NCI-H2171 (cell line): ENCODE results near the gene ZNF618.
"Not testable (repeated sequence)": the region's sequence is repeated elsewhere in the genome, so short reads cannot be mapped to it uniquely, and the experiment has no call there.

Source experiments
- DNase-seq: peaks from one replicate; lab custom pipeline; 2025; lab: John Stamatoyannopoulos, UW

The ZNF618 gene

GRCh38 chr9:114026335-114026734, 150.2 kb downstream of the ZNF618 start:
- no peak for DNase-seq

DNA sequence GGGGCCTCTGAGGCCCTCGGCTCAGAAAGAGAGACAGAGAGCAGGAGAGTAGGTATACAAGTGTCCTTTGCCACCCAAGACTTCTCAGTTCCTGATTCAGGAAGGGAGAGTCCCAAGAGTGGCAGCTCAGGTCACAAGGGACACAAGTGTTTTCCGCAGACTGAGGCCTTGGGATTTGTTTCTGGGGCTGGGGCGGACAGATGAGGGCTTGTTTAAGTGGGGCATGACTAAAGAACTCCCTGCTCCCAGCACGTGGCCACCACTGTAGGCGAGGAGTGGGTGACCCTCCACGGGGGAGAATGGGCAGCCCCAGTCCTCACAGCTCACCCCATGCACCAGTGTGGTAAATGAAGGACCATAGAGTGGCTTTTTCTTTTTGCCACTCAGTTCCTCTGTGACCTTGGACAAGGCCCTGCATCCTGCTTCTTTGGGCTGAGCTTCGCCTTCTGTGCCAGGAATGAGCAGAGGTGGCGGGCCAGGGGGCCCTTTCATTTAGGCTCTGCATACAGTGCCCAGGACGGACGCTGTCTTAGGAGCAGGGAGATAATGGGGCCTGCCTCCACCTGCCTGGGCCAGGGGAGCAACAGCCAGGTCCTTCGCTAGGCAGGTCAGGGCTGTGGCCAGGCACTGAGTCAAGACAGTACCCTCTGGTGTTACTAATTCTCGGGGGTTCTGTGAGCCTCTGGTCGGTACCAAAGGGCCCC, 151.2 kb downstream of the ZNF618 start:
- no peak for DNase-seq

DNA sequence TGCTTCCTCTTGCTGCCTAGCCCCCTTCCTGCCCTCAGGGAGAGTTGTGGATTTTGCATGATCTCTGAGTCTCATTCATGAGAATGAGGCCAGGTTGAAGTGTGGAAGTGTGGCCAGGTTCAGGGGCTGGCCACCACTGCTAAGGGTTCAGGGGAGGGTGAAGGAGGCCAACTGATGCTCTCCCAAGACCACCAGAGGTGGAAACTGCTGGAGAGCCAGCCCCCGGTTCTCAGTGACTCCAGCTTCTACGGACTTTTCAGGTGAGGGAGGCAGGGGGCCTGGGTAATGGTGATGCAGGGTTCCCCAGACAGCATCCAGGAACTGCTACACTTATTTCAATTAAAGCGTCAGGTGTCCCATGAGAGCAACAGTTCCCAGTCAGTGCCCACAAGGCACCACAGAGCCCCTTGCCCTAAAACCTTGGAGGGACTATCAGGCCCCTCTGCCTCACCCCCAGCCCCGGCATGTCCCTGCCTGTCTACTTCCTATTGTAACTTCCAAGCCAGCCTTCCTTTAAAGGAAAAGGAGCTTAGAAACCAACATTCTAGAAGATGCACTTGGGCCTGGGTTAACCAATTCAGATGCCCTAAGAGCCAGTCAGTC, 151.9 kb downstream of the ZNF618 start:
- DNase-seq: no peak

DNA sequence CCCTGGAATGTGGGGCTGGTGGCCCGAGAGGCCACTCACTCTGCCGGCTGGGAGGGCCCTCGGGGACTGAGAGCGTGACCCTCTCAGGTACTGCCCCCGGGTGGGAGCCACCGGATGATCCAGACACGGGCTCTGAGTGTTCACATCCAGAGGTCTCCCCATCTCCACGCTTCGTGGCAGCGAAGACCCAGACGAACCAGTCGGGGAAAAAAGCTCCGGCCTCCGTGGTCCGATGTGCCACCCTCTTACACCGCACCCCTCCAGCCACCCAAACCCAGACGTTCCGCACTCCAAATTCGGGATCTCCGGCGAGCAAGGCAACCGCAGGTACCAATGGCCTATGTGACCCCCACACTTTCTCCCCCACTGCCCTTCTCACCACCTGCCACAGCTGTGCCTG, 152.5 kb downstream of the ZNF618 start:
- DNase-seq: no peak

DNA sequence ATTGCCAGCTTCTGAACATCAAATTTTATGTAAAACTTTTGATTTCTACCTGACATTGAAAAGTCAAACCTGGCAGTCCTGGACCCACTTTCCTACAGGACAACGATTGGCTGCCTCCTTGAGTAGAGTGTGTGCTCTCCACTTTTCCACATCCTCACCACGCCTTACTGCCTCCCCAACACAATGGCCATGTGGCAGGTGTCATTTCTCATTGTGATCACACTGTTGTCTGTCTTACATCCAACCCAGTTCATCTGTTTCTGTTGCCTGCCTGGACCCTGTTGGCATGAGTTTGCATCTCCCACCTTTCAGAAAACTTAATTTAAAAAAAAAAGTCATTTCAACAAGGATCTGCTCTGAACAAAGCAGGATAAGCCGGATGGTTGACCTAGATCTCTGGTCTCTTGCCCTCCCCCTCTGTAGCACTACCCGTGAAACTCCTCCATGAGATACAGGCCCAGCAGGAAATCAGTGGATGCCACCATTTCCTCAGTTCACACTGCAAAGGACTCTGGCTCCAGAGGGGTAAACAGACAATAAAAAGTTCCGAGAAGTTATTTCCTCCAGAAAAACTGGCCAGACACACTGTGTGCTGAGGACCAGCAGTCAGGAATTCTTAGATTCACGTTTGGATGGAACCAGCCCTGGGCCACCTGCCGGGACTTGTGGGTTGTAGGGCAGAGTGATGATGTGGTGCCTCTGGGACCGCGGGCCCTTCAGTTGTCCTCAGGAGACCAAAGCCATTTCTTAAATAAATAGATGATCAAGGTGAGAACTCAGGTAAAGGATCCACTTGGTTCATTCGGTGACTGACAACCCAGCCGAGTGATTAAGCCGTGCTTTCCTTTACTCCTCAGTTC, 153.4 kb downstream of the ZNF618 start:
- DNase-seq: no peak

DNA sequence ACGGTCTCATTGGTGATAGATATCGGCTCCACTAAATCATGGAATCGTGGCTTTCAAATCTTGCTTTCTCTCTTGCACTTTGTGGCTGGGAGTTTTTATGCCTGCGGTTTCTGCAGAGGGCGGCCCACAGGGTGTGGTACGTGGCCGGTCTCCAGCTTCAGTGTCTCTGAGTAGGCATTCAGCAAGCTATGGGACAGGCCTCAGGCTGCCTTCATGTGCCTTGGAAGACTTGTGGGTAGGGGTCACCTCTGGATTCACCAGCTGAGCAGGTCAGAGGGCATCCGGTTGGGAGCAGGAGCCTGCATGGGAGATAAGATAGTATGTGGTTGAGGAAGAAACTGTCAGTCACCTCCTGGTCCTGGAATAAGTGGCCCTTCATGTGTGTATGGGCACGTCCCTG, 154.3 kb downstream of the ZNF618 start:
- no peak for DNase-seq

DNA sequence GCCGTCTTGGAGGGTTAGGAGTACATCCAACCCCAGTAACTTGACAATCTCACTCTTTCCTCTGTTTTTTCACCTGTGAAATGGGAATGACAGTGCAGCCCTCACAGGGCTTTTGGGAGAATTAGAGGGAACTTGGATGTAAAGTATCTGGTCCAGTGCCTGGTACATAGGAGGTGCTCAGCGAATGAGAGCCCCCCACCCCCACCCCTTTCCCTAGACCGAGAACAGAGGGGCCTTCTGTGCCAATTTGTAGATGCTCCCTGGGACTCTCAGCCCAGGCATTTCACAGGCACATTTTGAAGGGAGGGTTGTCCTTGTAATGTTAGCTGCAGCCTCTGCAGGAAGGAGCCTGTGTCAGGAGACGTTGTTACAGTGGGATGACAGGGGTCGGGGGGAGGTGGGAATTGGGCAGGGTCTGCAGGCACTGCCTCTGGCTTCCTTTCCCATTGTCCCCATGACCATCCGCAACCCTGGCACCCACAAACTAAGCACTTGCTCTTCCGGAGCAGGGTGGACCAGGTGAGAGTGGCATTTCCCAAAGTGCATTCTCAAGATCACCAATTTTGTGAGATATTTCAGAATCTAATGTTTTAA, 155.0 kb downstream of the ZNF618 start:
- no peak for DNase-seq

- no peak for DNase-seq
These were observed 156.1 kb downstream of the ZNF618 start for GRCh38 chr9:114031948-114032840.

- no peak for DNase-seq
These were observed 157.4 kb downstream of the ZNF618 start for GRCh38 chr9:114033397-114034103.

- no peak for DNase-seq
These were observed 158.1 kb downstream of the ZNF618 start for GRCh38 chr9:114034196-114034595.

- no peak for DNase-seq
These were observed 158.6 kb downstream of the ZNF618 start for GRCh38 chr9:114034661-114035062.

- DNase-seq: no peak
These were observed 159.2 kb downstream of the ZNF618 start for GRCh38 chr9:114035221-114035844.

- DNase-seq: no peak
These were observed 160.0 kb downstream of the ZNF618 start for GRCh38 chr9:114035845-114036801.

DNA sequence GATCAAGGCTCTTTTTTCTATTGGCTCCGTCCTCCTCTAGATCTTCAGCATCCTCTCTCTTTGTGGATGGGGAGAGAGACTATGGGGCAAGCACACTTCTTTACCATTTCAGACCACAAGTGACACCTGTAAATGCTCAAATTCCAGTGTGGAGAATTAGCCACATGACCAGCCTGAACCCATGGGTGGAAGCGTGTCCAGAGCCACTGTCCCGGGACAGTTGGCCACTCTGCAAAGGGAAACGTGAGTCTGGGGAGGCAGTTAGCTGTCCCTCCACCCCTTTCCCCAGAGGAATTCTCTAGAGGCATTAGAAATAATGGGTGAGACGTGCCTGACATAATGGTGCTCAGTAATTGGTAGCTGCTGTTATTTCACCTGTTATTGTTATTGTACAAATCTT, 161.1 kb downstream of the ZNF618 start:
- DNase-seq: no peak

- no peak for DNase-seq
These were observed 162.0 kb downstream of the ZNF618 start for GRCh38 chr9:114037961-114038723.

DNA sequence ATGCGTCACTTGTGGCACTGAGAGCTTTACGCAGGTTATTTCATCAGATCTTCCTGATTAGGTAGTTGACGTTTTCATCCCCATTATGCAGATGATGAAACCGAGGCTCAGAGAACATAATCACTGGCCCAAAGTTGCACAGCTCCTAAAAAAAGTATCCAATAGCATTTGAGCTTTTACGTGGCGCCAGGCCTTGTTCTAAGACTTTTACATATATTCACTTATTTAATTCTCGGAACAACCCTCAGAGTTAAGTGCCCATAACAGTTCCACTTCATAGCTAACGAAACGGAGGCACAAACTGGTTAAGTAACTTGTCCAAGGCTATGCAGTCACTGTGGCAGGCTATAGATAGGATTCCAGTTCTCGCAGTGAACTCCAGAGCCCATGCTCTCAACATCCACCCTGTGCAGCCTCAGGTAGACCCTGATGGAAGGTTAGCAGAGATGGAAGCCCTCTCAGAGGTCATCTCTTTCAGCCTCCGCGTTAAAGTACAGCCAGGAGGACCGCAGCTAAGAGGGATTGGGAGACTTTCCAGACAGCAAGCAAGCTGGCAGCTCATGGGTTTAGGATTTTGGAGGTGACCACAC, 162.7 kb downstream of the ZNF618 start:
- no peak for DNase-seq

DNA sequence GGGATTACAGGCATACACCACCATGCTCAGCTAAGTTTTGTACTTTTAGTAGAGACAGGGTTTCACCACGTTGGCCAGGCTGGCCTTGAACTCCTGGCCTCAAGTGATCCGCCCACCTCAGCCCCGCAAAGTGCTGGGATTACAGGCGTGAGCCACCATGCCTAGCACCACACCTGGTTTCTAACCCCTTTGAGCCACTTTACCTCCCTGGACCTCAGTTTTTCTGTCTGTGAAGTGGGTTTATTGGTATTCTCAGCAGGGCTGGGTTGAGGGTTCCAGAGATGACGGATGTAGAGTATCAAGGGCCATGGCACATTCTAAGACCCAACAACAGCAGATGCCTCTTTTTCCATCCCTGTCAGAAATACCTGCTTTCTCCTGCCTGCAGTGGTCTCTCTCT, 163.4 kb downstream of the ZNF618 start:
- DNase-seq: no peak

GRCh38 chr9:114043660-114044059, 167.6 kb downstream of the ZNF618 start:
- not testable (repeated sequence) for DNase-seq
